GM21723 (cell line): ENCODE data around the gene NELFA.

Experiments used
- ATAC-seq: cut with Tn5 transposase; IDR thresholded peaks from one replicate; pipeline ENCODE4 v1.9.1; 2021; ENCODE audit warnings: mild to moderate bottlenecking, moderate library complexity; ENCODE audit not compliant: unreplicated experiment

The NELFA gene

GRCh38 chr4:1969928-1970723 is 38.6 kb downstream of the NELFA start:
- ATAC-seq: no peak

GRCh38 chr4:1968686-1969295 is 40.0 kb downstream of the NELFA start:
- ATAC-seq: no peak

- no peak for ATAC-seq
Measured at GRCh38 chr4:1967512-1968149, 41.1 kb downstream of the NELFA start.

- no peak for ATAC-seq
Measured at GRCh38 chr4:1964971-1965370, 43.8 kb downstream of the NELFA start.

- no peak for ATAC-seq
Measured at GRCh38 chr4:1964443-1964842, 44.3 kb downstream of the NELFA start.

- ATAC-seq: no peak
Measured at GRCh38 chr4:1962980-1963379, 45.8 kb downstream of the NELFA start.

- no peak for ATAC-seq
Measured at GRCh38 chr4:1961563-1961962, 47.2 kb downstream of the NELFA start.

- ATAC-seq: no peak
Measured at GRCh38 chr4:1961038-1961437, 47.7 kb downstream of the NELFA start.

- no peak for ATAC-seq
Measured at GRCh38 chr4:1960170-1960825, 48.5 kb downstream of the NELFA start.

- ATAC-seq: no peak
Measured at GRCh38 chr4:1959104-1959384, 49.7 kb downstream of the NELFA start.

GRCh38 chr4:1958276-1959103 is 50.3 kb downstream of the NELFA start:
- no peak for ATAC-seq

GRCh38 chr4:1956631-1957030 is 52.1 kb downstream of the NELFA start:
- ATAC-seq: no peak

GRCh38 chr4:1953335-1953734 is 55.4 kb downstream of the NELFA start:
- ATAC-seq: no peak

- no peak for ATAC-seq
Measured at GRCh38 chr4:1952719-1953118, 56.1 kb downstream of the NELFA start.

- ATAC-seq: no peak
Measured at GRCh38 chr4:1952058-1952700, 56.6 kb downstream of the NELFA start.

- ATAC-seq: no peak
Measured at GRCh38 chr4:1950369-1950768, 58.4 kb downstream of the NELFA start.

- ATAC-seq: no peak
Measured at GRCh38 chr4:1948892-1949436, 59.8 kb downstream of the NELFA start.

GRCh38 chr4:1948232-1948631 is 60.5 kb downstream of the NELFA start:
- no peak for ATAC-seq

- no peak for ATAC-seq
Measured at GRCh38 chr4:1945912-1946311, 62.9 kb downstream of the NELFA start.
